SHP77 treated with DMSO at 0.1 percent for 48 hours (cell line): ENCODE results near the gene FKBP1A.

Experiments used
- DNase-seq: peaks from one replicate; lab custom pipeline; 2025; lab: John Stamatoyannopoulos, UW

The FKBP1A gene

DNA sequence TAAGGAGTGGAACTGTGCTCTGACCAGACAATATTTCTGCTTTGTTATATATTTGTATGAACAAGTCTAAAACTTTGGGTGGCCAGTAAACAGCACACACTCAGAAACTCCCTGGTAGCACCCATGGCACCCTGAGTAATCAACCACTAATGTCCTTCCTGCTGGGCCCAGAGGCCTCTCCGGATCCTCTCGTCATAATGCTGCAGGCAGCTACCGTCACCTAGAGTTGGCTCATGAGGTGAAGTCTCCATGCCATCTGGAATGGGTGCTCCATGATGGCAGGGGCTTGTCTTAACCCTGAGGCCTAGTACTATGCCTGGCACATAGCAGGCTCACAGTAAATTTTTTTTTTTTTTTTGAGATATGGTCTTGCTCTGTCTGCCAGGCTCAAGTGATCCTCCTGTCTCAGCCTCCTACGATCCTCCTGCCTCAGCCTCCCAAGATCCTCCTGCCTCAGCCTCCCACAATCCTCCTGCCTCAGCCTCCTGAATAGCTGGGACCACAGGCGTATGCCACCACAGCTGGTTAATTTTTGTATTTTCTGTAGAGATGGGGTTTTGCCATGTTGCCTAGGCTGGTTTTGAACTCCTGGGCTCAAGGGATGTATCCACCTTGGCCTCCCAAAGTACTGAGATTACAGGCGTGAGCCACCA lies 60.9 kb downstream of the FKBP1A start:
- DNase-seq: no peak

GRCh38 chr20:1331101-1331500 lies 61.8 kb downstream of the FKBP1A start:
- no peak for DNase-seq

DNA sequence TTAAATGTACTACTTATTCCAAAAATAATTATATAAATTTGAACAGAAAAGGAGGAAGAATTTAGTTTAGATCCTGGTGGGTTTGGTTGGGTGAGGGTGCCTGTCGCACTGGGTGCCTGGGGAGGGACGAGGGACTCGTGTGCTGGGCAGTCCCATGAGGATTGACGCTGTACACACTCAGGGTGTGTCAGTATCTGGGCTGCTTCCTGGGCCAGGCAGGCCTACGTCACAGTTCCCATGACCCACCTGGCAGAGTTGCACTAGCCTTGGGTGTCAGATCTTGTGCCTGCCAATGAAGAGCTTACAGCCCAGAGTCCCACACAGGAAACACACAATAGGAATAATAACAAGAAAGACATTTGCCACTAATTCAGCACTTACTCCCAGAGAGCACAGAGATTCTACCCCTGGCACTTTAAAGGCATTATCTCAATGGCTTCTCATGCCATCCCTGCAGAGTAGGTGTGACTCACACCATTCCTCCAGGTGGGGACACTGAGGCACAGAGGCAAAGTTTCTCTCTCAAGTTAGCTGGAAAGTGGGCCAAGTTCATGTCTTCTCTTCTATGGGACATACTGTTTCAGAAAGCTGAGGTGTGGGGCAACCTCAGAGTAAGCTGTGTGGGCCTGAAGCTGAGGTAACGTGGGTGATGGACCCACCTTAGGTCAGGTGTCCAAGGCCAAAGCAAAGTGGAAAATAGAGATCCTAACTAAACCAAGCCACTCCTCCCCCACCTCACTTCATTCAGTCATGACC lies 62.6 kb downstream of the FKBP1A start:
- DNase-seq: no peak

DNA sequence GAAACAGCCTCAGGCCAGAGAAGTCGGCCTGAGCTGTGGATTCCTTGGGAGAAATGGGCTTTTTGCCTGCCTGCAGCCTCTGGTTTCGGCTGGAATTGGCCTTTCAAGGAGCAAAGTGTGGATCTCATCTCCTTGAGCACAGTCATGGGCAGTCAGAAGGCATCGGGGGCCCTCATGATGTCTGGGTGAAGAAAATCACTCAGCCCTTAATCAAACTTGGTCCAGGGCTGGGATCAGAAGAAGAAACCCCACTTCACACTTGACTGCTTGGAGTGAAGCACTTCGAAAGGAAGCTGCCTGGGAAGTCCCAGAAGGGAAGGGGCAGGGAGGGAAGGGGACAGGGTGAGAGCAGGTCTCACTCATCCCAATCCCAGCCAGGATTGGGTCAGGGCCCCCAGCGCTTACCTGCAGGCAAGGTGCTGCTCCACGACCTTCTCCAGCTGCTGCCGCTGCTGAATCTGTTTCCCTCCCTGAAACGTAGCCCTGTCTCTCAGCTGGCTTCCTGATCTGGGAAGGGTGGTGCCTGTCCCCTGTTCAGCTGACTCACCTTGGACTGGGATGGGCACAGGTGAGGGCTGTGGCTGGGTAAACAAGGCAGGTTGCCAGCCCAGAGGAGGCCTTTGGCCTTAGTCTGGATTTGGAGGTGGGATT lies 64.0 kb downstream of the FKBP1A start, which contains the start of gene SDCBP2:
TSS of gene SDCBP2 (minus strand) at position 460 of the 651 bp plus-strand sequence. CDS start 8,723 bp downstream, outside the sequence.
- DNase-seq: no peak

GRCh38 chr20:1327827-1328679 lies 64.8 kb downstream of the FKBP1A start:
- no peak for DNase-seq

GRCh38 chr20:1327241-1327653 lies 65.6 kb downstream of the FKBP1A start:
- DNase-seq: no peak

DNA sequence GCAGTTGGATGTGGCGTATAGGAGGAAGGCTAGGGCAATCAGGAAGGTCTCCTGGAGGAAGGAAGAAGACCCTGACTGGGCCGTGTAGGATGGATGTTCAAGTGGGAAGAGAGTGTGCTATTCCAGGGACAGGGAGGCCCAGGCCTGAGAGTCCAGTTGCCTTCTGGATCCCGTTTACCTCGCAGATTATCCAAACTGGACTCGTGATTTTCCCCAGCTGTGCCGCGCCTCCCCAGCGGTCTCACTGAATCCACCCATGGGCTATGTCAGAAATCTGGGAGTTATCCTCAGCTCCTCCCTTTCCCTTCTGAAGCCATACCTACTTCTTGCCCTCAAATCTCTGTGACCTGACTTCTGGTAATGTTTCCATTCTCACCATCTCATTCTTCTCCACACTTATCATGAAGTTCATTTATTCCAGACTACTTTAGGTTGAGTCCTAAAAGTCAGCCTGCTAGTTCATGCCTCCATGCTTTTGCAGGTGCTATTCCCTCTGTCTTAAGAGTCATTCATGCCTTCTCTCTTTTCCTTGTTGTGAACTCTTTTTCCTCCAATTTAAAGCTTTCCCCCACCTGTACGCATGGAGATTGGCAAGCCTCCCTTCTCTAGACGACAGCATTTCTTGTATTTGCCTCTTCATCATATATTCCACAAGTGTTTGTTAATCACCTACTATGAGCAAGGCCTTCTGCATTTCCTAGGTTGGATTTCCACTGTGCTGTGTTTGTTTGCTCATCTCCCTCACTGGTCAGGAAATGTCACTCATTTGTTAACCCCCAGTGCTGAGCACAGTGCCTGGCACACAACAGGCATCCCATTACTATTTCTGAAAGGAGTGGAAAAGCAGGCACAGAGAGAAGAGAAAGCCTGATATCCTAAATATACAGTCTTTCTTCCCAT lies 66.6 kb downstream of the FKBP1A start:
- DNase-seq: no peak

DNA sequence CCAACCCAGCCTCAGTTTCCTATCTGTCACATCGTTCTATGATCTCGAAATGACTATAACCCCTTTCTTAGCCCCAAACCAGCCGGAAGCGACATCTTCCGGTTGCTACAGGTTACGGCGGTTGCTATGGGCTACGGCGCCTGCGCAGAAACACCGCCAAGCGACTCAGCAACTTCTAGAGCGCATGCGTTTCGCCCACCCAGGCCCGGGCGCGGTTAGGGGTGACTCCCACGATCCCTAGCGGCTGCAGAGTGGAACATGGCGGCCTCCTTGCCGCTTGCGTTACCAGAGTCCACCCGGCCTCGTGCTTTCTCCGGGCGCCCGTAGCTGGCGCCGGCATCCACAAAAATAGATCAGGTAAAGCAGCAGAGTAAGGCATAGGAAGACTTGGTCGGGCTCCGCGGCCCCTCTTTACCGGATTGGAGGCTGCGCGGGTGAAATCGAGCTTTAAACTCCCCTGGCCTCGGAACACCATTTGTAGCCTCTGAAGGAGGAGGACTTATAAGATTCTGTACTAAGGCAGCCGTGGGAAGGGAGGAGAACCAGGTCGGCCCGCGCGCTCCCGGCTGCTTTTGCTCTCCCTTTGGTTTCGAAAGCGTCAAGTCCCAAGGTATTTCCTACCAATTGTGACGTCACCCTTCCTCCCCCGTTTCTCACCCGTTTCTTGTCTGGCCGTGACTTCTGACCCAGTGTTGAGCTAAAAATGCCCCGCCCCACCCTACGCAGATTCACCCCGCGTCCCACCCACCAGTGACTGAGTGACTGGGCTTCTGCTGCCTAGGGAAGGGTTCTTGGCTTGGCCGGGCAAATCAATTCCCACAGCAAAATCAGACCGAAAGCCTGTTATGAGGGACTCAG lies 67.5 kb downstream of the FKBP1A start:
- peak; percentile 91 for DNase-seq

DNA sequence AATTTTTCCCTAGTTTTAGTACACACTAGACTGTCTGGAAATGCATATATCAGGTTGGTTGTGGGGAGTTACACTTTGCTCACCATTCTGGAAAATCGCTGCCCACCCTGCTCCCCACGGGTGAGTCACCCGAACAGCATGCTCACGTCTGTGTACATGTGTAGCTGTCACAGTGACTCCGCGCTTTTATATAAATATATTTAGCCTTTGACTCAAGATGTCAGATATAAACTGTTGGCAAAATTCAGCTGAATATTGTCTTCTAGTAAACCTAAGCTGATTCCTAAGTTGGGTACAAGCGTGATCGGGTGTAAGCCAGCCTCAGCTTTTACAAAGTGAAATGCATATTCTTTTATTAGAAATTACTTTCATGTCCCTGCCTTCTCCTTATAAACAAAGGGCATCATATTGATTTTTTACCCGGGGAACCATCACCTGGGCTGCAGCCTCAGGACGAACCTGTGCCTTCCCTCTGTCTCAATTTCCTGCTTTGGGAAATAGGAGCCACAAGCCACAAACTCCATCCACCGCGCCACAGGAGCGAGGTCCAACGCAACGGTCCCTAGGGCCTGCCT lies 68.2 kb downstream of the FKBP1A start:
- no peak for DNase-seq

- DNase-seq: no peak
These were observed 68.8 kb downstream of the FKBP1A start for GRCh38 chr20:1323830-1324597.

DNA sequence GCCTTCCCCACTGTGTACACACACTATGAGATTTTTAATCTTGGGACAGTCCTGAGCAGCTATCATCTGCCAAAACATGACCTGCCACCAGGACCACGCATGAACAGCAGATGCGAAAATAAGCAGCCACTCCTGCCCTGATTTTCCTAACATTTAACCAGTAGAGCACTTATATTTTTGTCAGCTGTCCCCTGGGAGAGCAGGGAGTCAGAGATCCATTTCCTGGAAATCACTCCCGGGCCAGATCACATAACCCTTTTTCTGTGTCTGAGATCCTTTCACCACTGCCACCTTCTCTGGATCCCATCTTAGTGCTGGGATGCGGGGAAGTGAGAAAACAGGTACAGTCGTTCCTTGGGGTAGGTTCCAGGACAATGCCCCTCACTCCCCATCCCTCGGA lies 69.6 kb downstream of the FKBP1A start:
- DNase-seq: no peak

GRCh38 chr20:1322511-1323245 lies 70.2 kb downstream of the FKBP1A start:
- peak; percentile 37 for DNase-seq

- DNase-seq: no peak
These were observed 71.3 kb downstream of the FKBP1A start for GRCh38 chr20:1321654-1321939.

GRCh38 chr20:1320902-1321653 lies 71.8 kb downstream of the FKBP1A start:
- no peak for DNase-seq

DNA sequence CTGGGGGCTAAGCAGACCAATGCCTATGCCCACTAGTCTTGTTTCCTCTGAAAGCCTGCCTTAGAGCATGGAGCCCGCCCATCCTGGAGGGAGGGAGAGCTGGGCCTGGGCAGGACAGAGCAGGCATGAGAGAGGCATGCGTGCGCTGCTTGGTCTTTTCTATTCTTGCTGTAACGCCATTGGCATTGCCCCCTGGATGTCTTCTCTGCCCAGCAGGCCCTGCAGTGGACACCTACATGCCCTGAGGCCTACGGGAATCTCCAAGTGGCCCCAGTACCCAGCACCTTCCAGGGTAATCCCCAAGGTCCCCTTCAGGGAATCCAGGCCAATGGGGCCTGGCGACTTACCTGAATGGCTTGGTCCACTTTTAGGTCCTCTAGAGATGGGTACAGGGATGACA lies 72.8 kb downstream of the FKBP1A start:
- DNase-seq: no peak

DNA sequence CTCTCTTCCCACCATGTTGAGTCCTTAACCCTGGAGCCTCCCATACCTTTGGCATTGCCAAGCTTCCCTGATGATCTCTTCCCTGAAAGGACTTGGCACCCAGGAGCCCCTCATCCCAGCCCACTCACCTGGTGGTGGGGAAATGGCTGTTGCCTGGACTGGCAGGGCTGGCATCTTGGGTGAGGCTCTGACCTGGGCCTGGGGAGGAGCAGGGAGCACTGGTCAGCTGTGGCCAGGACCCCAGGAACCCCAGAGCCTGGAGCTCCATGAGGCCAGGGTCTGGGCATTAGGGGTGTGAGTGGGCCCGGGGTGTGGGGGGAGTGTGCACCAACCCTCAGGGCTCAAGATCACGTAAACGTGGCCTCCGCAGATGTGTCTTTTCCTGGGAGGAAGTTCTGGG lies 73.4 kb downstream of the FKBP1A start:
- no peak for DNase-seq

DNA sequence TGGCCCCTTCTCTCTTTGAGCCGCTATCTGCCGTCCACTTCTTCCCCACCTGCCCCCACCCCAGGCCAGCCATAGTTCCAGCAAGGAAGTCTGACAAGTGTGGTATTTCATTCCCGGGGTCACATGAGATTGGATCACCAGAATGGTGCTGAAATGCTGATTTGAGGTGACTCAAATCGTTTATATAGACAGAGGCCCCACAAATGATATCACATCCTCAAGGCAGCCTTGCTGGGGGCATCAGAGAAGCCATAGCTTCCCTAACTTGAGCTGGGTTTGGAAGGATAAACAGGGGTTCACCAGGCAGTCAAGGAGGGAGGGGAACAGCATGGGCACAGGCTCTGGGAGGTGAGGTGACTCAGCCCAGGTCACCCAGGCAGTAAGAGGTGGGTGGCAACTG lies 73.8 kb downstream of the FKBP1A start:
- DNase-seq: no peak
